Adrenal gland (tissue), 12 donors: Measurements from ENCODE around the gene HLCS. TPM values are rescaled to one million over a fixed set of nuclear protein-coding genes. Genes with fewer than 3 reads are reported as not detected.

Source experiments
- DNase-seq, 7 donors: peaks; one replicate each; pipeline ENCODE4 v3.0.0-alpha.2; 2019 to 2020
- H3K27ac ChIP-seq, 5 donors: fragments of 200-600 bp; sonication (generic) in 4 of 5; 1 replicate in 3 of 5; 2 replicates in 2 of 5; pipeline versions ENCODE4 v1.5.1 to v1.8.0; 2016 to 2020; ENCODE audit warnings: mild to moderate bottlenecking in 1 of 5
- H3K27me3 ChIP-seq: fragments of 200-600 bp; 2 replicates; pipeline ENCODE4 v1.8.0; 2021
- H3K36me3 ChIP-seq, 2 donors: fragments of 200-600 bp; replicated peaks in 1 of 2; 1 replicate in 1 of 2; 2 replicates in 1 of 2; pipeline versions ENCODE4 v1.5.1 to v1.8.0; 2018 to 2022
- H3K4me1 ChIP-seq, 2 donors: fragments of 200-600 bp; replicated peaks in 1 of 2; 1 replicate in 1 of 2; 2 replicates in 1 of 2; pipeline versions ENCODE4 v1.5.1 to v1.8.0; 2018 to 2021
- H3K4me3 ChIP-seq, 4 donors: fragments of 200-600 bp; sonication (generic) in 3 of 4; one replicate each; pipeline ENCODE4 v1.5.1; 2016 to 2018
- H3K9me3 ChIP-seq, 3 donors: fragments of 200-600 bp; sonication (generic) in 1 of 3; replicated peaks in 1 of 3; 1 replicate in 2 of 3; 2 replicates in 1 of 3; pipeline versions ENCODE4 v1.5.1 to v1.8.0; 2016 to 2021
- CTCF ChIP-seq, 6 experiments: fragments of 450-650 bp in 4 of 6; fragments of 200-600 bp in 2 of 6; sonication (generic) in 1 of 6; IDR thresholded peaks; 1 replicate in 5 of 6; 2 replicates in 1 of 6; pipeline versions ENCODE4 v1.5.1 to v1.8.0; 2016 to 2021; ENCODE audit warnings: antibody characterized with exemption in 6 of 6, mild to moderate bottlenecking in 2 of 6, moderate library complexity in 1 of 6
- POLR2A ChIP-seq, 2 donors: fragments of 450-650 bp; IDR thresholded peaks; one replicate each; pipeline ENCODE4 v1.6.1; 2017; ENCODE audit warnings: antibody characterized with exemption in 2 of 2, mild to moderate bottlenecking in 2 of 2, moderate library complexity in 1 of 2
- WGBS, 4 donors: extraction: QIAGEN DNeasy Blood & Tissue Kit in 2 of 4; methylation state at CpG; one replicate each; pipeline versions ENCODE4 v1.1.5 to v1.1.7; 2013 to 2017; 5-methylcytosine and 5-hydroxymethylcytosine counted together
- intact Hi-C, 2 donors: fragments of 100-400 bp; cut with DNase I; formaldehyde crosslinking; loops; one replicate each; pipeline versions ENCODE4 v1.14.1 to v1.15.0; 2022 to 2023
- polyA plus RNA-seq, 3 donors: library from polyadenylated mRNA; stranded (reverse); fragments of 200-250 nt in 2 of 3; fragments of 350-450 nt in 1 of 3; fragmentation: Illumina TruSeq in 1 of 3; extraction: RNeasy Lipid Tissue Mini Kit (QIAGEN cat#74804) in 1 of 3; gene quantifications; one replicate each; pipeline ENCODE4 v1.2.3, GENCODE V29; 2013 to 2014
- total RNA-seq, 9 donors: library from RNA; depleted of rRNA in 4 of 9; stranded (reverse); fragments of >200 nt in 4 of 9; fragments of 120-200 nt in 1 of 9; fragmentation: NEBNext Ultra II Directional in 1 of 9; extraction: Animal tissue kit (Norgen Biotek cat#: 25700) in 1 of 9; gene quantifications; one replicate each; pipeline versions ENCODE4 v1.1.0 to v1.2.4, GENCODE V29; 2013 to 2023
- donor health status: healthy with polysubstance abuse.
- donor health status: Bipolar disorder and iron deficiency.
- donor health status: DM: yes; HTN: yes; CAD: no.
- donor health status: DM: no; HTN: no; CAD: no.
- donor health status: DM: no; HTN: no; CAD: no.
- donor health status: DM: yes; HTN: yes; CAD: no.

HLCS gene
- total and polyA plus RNA-seq, 12 donors: 4.4 to 34.4 (median 19.8) TPM

- no peak for DNase-seq
- no peak overlapping the region for H3K27ac ChIP-seq
- no peak overlapping the region for H3K4me3 ChIP-seq
- H3K4me1 ChIP-seq: peaks cover 0 to 19% of the 10 kb centered on the region in 2 donors
- no peak for TF ChIP-seq POLR2A (IDR thresholded peaks at IDR 0.05)
- no peak for TF ChIP-seq CTCF (IDR thresholded peaks at IDR 0.05)
- no peaks in the 10 kb centered on the region for H3K36me3 ChIP-seq
- intact Hi-C loops: no loop called here
- WGBS, 4 donors: 88 to 97% (median 93%) methylated on average over 3 of the region's 3 CpGs
- no peaks in the 10 kb centered on the region for H3K27me3 ChIP-seq
- H3K9me3 ChIP-seq: no peaks in the 10 kb centered on the region
Observed at GRCh38 chr21:36848730-36849274, 117.7 kb downstream of the HLCS start.

DNA sequence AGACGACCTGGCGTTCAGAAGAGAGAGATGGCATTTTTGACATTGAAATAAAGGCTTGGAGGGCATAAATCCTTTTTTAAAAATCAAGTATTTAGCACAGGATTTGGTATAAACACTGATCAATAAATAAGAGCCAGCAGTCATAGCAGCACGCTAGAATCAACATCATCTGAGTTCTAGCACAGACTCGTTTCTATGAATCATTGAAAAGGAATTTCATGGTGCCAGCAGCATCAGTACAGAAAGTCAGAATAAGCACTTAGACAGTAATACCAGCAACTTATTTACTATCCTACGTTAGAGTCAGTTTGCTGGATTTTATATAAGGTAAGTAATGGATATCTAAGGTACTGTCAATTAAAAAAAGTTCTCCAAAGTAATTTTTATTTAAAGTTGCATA lies 119.3 kb downstream of the HLCS start:
- Histone ChIP-seq H3K4me1 (peaks cover 0 to 19% of the 10 kb centered on the region in 2 donors), H3K27ac (no peak overlapping the region), H3K27me3 (no peaks in the 10 kb centered on the region), H3K4me3 (no peak overlapping the region), H3K36me3 (no peaks in the 10 kb centered on the region), H3K9me3 (no peaks in the 10 kb centered on the region)
- DNase-seq: peak in 1 of 7 donors; percentile 17
- 31 to 41% (median 37%) methylated on average over 5 of the region's 5 CpGs for WGBS, 4 donors
- intact Hi-C loops: no loop called here
- TF ChIP-seq POLR2A (IDR thresholded peaks at IDR 0.05) (no peak), CTCF (IDR thresholded peaks at IDR 0.05) (no peak)

DNA sequence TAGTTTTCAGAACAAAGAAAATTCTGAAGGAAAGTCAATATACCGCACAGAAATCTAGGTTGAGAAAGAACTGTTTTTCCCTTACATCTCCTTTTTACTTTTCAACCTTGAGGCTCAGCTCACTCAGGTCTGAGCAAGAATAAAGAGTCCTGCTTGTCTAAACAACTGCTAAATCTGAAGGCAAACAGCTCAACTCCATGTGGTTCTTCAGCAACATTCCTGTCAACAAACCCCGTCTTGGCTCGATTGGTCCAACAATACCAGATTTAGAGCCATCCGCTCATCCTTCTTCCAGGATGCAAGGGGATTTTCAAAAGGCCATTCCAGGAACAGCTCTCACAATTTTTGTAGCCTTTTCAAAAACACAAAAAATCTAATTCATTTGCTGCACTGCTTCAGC lies 119.8 kb downstream of the HLCS start:
- H3K36me3 ChIP-seq: no peaks in the 10 kb centered on the region
- no peak overlapping the region for H3K27ac ChIP-seq
- no peak for DNase-seq
- intact Hi-C loops: no loop called here
- peaks cover 0 to 19% of the 10 kb centered on the region in 2 donors for H3K4me1 ChIP-seq
- H3K4me3 ChIP-seq: no peak overlapping the region
- TF ChIP-seq POLR2A (IDR thresholded peaks at IDR 0.05) (no peak), CTCF (IDR thresholded peaks at IDR 0.05) (no peak)
- no peaks in the 10 kb centered on the region for H3K9me3 ChIP-seq
- H3K27me3 ChIP-seq: no peaks in the 10 kb centered on the region
- WGBS, 4 donors: 81 to 85% (median 85%) methylated on average over 4 of the region's 4 CpGs

- intact Hi-C loops: no loop called here
Observed at GRCh38 chr21:36845790-36846189, 120.7 kb downstream of the HLCS start.

More at GRCh38 chr21:36845790-36846189, 120.7 kb downstream of the HLCS start:
- H3K4me1 ChIP-seq: peaks cover 0 to 19% of the 10 kb centered on the region in 2 donors
- no peaks in the 10 kb centered on the region for H3K9me3 ChIP-seq
- no peaks in the 10 kb centered on the region for H3K36me3 ChIP-seq
- H3K27me3 ChIP-seq: no peaks in the 10 kb centered on the region
- DNase-seq: no peak
- 94 to 100% (median 97%) methylated on average over 2 of the region's 2 CpGs for WGBS, 4 donors
- TF ChIP-seq POLR2A (IDR thresholded peaks at IDR 0.05): no peak
- TF ChIP-seq CTCF (IDR thresholded peaks at IDR 0.05): no peak
- H3K4me3 ChIP-seq: no peak overlapping the region
- H3K27ac ChIP-seq: no peak overlapping the region
